Left ventricle myocardium inferior (tissue), 1 donor: ENCODE measurements around the gene C1D. TPM values are rescaled to one million over a fixed set of nuclear protein-coding genes. Genes with fewer than 3 reads are reported as not detected.

Source experiments
- DNase-seq: peaks from one replicate; pipeline ENCODE4 v3.0.0-alpha.2; 2020
- H3K27ac ChIP-seq: fragments of 200-600 bp; replicated peaks from 2 replicates; pipeline ENCODE4 v1.8.0; 2021
- H3K27me3 ChIP-seq: fragments of 200-600 bp; 2 replicates; pipeline ENCODE4 v1.8.0; 2021; ENCODE audit warnings: low read depth
- H3K36me3 ChIP-seq: fragments of 200-600 bp; 2 replicates; pipeline ENCODE4 v1.8.0; 2021
- H3K4me1 ChIP-seq: fragments of 200-600 bp; 2 replicates; pipeline ENCODE4 v1.8.0; 2021
- H3K4me3 ChIP-seq: fragments of 200-600 bp; 2 replicates; pipeline ENCODE4 v1.8.0; 2021; ENCODE audit warnings: mild to moderate bottlenecking, moderate library complexity
- H3K9me3 ChIP-seq: fragments of 200-600 bp; replicated peaks from 2 replicates; pipeline ENCODE4 v1.8.0; 2021
- CTCF ChIP-seq: fragments of 200-600 bp; IDR thresholded peaks from 2 replicates; pipeline ENCODE4 v1.8.0; 2021; ENCODE audit warnings: antibody characterized with exemption, mild to moderate bottlenecking, borderline replicate concordance
- intact Hi-C: fragments of 100-400 bp; cut with micrococcal nuclease; formaldehyde crosslinking; loops from one replicate; pipeline ENCODE4 v1.11.0; 2022
- total RNA-seq: library from RNA; stranded (reverse); fragmentation: NEBNext Ultra II Directional; extraction: Animal tissue kit (Norgen Biotek cat#: 25700); gene quantifications from one replicate; pipeline ENCODE4 v1.2.1, GENCODE V29; 2021
- donor health status: DM: no; HTN: yes; CAD: no; lungs with severe emphysema.

C1D gene
- total RNA-seq, 1 donor from 2014 or later = 19.5 TPM

GRCh38 chr2:68045342-68045741 is 17.5 kb downstream of the C1D start:
- no peak overlapping the region for H3K4me3 ChIP-seq
- no peak overlapping the region for H3K27ac ChIP-seq
- peaks cover 17% of the 10 kb centered on the region for H3K36me3 ChIP-seq
- intact Hi-C loops = no loop called here
- no peaks in the 10 kb centered on the region for H3K27me3 ChIP-seq
- H3K9me3 ChIP-seq = no peaks in the 10 kb centered on the region
- no peak for TF ChIP-seq CTCF
- peaks cover 9% of the 10 kb centered on the region for H3K4me1 ChIP-seq
- DNase-seq = no peak

GRCh38 chr2:68044099-68044498 is 18.7 kb downstream of the C1D start:
- Histone ChIP-seq H3K27ac (no peak overlapping the region), H3K9me3 (no peaks in the 10 kb centered on the region), H3K36me3 (peaks cover 17% of the 10 kb centered on the region), H3K4me3 (no peak overlapping the region), H3K4me1 (peaks cover under 1% of the 10 kb centered on the region), H3K27me3 (no peaks in the 10 kb centered on the region)
- intact Hi-C loops = no loop called here
- no peak for TF ChIP-seq CTCF
- DNase-seq = no peak

- TF ChIP-seq CTCF = no peak
- no peak overlapping the region for H3K4me3 ChIP-seq
- no peaks in the 10 kb centered on the region for H3K27me3 ChIP-seq
- no peak overlapping the region for H3K27ac ChIP-seq
- intact Hi-C loops = no loop called here
- no peak for DNase-seq
- no peaks in the 10 kb centered on the region for H3K9me3 ChIP-seq
- H3K36me3 ChIP-seq = peaks cover 17% of the 10 kb centered on the region
- H3K4me1 ChIP-seq = no peaks in the 10 kb centered on the region
Measured at GRCh38 chr2:68043695-68044094, 19.1 kb downstream of the C1D start.

GRCh38 chr2:68043032-68043431 is 19.8 kb downstream of the C1D start:
- no peak for TF ChIP-seq CTCF
- intact Hi-C loops = no loop called here
- H3K9me3 ChIP-seq = no peaks in the 10 kb centered on the region
- no peak overlapping the region for H3K27ac ChIP-seq
- H3K36me3 ChIP-seq = peaks cover 17% of the 10 kb centered on the region
- no peak for DNase-seq
- H3K27me3 ChIP-seq = no peaks in the 10 kb centered on the region
- no peaks in the 10 kb centered on the region for H3K4me1 ChIP-seq
- no peak overlapping the region for H3K4me3 ChIP-seq

- DNase-seq = no peak
- H3K36me3 ChIP-seq = peaks cover 17% of the 10 kb centered on the region
- no peaks in the 10 kb centered on the region for H3K27me3 ChIP-seq
- H3K4me3 ChIP-seq = no peak overlapping the region
- no peak for TF ChIP-seq CTCF
- no peak overlapping the region for H3K27ac ChIP-seq
- no peaks in the 10 kb centered on the region for H3K9me3 ChIP-seq
- intact Hi-C loops = no loop called here
- no peaks in the 10 kb centered on the region for H3K4me1 ChIP-seq
Measured at GRCh38 chr2:68041704-68042245, 21.0 kb downstream of the C1D start.
